Heart right ventricle (tissue), 16 donors: ENCODE measurements around the gene MYH9. TPM values are rescaled to one million over a fixed set of nuclear protein-coding genes. Genes with fewer than 3 reads are reported as not detected.
"Not testable (repeated sequence)": the region's sequence is repeated elsewhere in the genome, so short reads cannot be mapped to it uniquely, and the experiment has no call there.

Experiments
- ATAC-seq, 8 donors: fragments of 200-7000 bp; cut with Tn5 transposase; one replicate each; pipeline ENCODE4 v1.9.1; 2020; ENCODE audit warnings: mild to moderate bottlenecking in 8 of 8, moderate library complexity in 8 of 8, moderate number of reproducible peaks in 1 of 8
- DNase-seq, 2 donors: peaks; one replicate each; pipeline ENCODE4 v3.0.0-alpha.2; 2020
- H3K27ac ChIP-seq, 10 donors: fragments of 200-600 bp; sonication (generic) in 2 of 10; one replicate each; pipeline versions ENCODE4 v1.5.0 to v1.8.0; 2020 to 2022; ENCODE audit warnings: mild to moderate bottlenecking in 3 of 10
- H3K27me3 ChIP-seq, 7 donors: fragments of 200-600 bp; one replicate each; pipeline ENCODE4 v1.8.0; 2021 to 2022; ENCODE audit warnings: mild to moderate bottlenecking in 2 of 7
- H3K36me3 ChIP-seq, 9 donors: fragments of 200-600 bp; sonication (generic) in 1 of 9; one replicate each; pipeline versions ENCODE4 v1.5.0 to v1.8.0; 2020 to 2022; ENCODE audit warnings: mild to moderate bottlenecking in 2 of 9
- H3K4me1 ChIP-seq, 9 donors: fragments of 200-600 bp; sonication (generic) in 1 of 9; one replicate each; pipeline versions ENCODE4 v1.5.0 to v1.8.0; 2020 to 2022; ENCODE audit warnings: mild to moderate bottlenecking in 4 of 9
- H3K4me3 ChIP-seq, 10 donors: fragments of 200-600 bp; sonication (generic) in 2 of 10; one replicate each; pipeline versions ENCODE4 v1.5.0 to v1.8.0; 2020 to 2022; ENCODE audit warnings: mild to moderate bottlenecking in 7 of 10, moderate library complexity in 2 of 10
- H3K9me3 ChIP-seq, 11 donors: fragments of 200-600 bp in 10 of 11; sonication (generic) in 2 of 11; one replicate each; pipeline versions ENCODE4 v1.5.0 to v1.8.0; 2013 to 2022; ENCODE audit warnings: mild to moderate bottlenecking in 2 of 11, control low read depth in 1 of 11, moderate library complexity in 1 of 11
- CTCF ChIP-seq, 9 donors: fragments of 200-600 bp; sonication (generic) in 2 of 9; IDR thresholded peaks; one replicate each; pipeline versions ENCODE4 v1.5.0 to v1.8.0; 2021 to 2022; ENCODE audit warnings: antibody characterized with exemption in 9 of 9, mild to moderate bottlenecking in 5 of 9, moderate library complexity in 1 of 9
- WGBS, 2 donors: extraction: QIAGEN DNeasy Blood & Tissue Kit; methylation state at CpG; one replicate each; pipeline ENCODE4 v1.1.7; 2013; ENCODE audit warnings: inconsistent platforms in 1 of 2; 5-methylcytosine and 5-hydroxymethylcytosine counted together
- intact Hi-C, 10 donors: fragments of 100-400 bp; cut with DNase I; formaldehyde crosslinking; loops; one replicate each; pipeline versions ENCODE4 v1.11.1 to v1.14.2; 2022
- polyA plus RNA-seq, 2 donors: library from polyadenylated mRNA; stranded (reverse); fragments of 200-250 nt; gene quantifications; one replicate each; pipeline ENCODE4 v1.2.3, GENCODE V29; 2013
- total RNA-seq, 10 donors: library from RNA; stranded (reverse); fragmentation: NEBNext Ultra II Directional in 3 of 10; extraction: Animal tissue kit (Norgen Biotek cat#: 25700) in 3 of 10; gene quantifications; one replicate each; pipeline versions ENCODE4 v1.2.1 to v1.2.4, GENCODE V29; 2021 to 2023
- donor health status: Arrhythmogenic right ventricular cardiomyopathy.
- donor health status: ischemic (EF 13 %, LVEDD 7.1; RV severe dilation, severe dysfunction).
- donor health status: healthy with polysubstance abuse.
- donor health status: DM: no; HTN: yes; CAD: no.
- donor health status: DM: no; HTN: no; CAD: no.
- donor health status: ischemic (EF 25% LVEDD 6.9; RV normal size, moderate dysfunction).
- donor health status: ischemic (EF 25% LVEDD 5.7; RV mildly dilated, moderate dysfunction).
- donor health status: healthy.
- donor health status: DM: yes; HTN: yes; CAD: no.
- donor health status: Ischemic cardiomyopathy.
- donor health status: ischemic (EF 35%, LVEDD 5.7; RV mildly dilated, moderate dysfunction).
- donor health status: nonischemic (EF 11% LVEDD 7.7; RV severe dilation, severe dysfunction).
- donor health status: DM: yes; HTN: yes; CAD: no.
- donor health status: PGD.
- donor health status: ischemic (EF 29% LVEDD 5.4; RV normal size, mild dysfunction).
- donor health status: nonischemic (EF 23%, LVEDD 6.1; RV moderate dilation, normal function).

The MYH9 gene
- total and polyA plus RNA-seq, 12 donors, result 132 to 345 (median 189) TPM

- Histone ChIP-seq H3K4me1 (peaks cover 0 to 2% (median 0%) of the 10 kb centered on the region in 9 donors), H3K27ac (no peak overlapping the region), H3K4me3 (no peak overlapping the region), H3K36me3 (peaks cover 0 to 45% (median 0%) of the 10 kb centered on the region in 9 donors), H3K9me3 (no peaks in the 10 kb centered on the region), H3K27me3 (no peaks in the 10 kb centered on the region)
- WGBS, 2 donors, result 96 to 98% methylated on average over 11 of the region's 11 CpGs
- no peak for TF ChIP-seq CTCF (IDR thresholded peaks at IDR 0.05)
- intact Hi-C loops, result no loop called here
- DNase-seq (no peak), ATAC-seq (no peak)
Measured at GRCh38 chr22:36267896-36268485, 119.8 kb downstream of the MYH9 start.

- DNase-seq, result no peak
- intact Hi-C loops, result no loop called here
- TF ChIP-seq CTCF (IDR thresholded peaks at IDR 0.05), result no peak
- Histone ChIP-seq H3K36me3 (peaks cover 0 to 54% (median 3%) of the 10 kb centered on the region in 9 donors), H3K9me3 (no peaks in the 10 kb centered on the region), H3K4me1 (peaks cover 0 to 2% (median 0%) of the 10 kb centered on the region in 9 donors), H3K27me3 (no peaks in the 10 kb centered on the region), H3K27ac (no peak overlapping the region), H3K4me3 (no peak overlapping the region)
- ATAC-seq, result no peak
- 93 to 94% methylated on average over 4 of the region's 4 CpGs for WGBS, 2 donors
Measured at GRCh38 chr22:36267058-36267457, 120.7 kb downstream of the MYH9 start.

GRCh38 chr22:36263886-36264664 is 123.7 kb downstream of the MYH9 start:
- peak overlapping the region in 1 of 10 donors; percentile 27 for H3K27ac ChIP-seq
- peaks cover 0 to 77% (median 3%) of the 10 kb centered on the region in 9 donors for H3K36me3 ChIP-seq
- H3K4me1 ChIP-seq, result peaks cover 0 to 22% (median 10%) of the 10 kb centered on the region in 9 donors
- WGBS, 2 donors, result 79 to 86% methylated on average over 7 of the region's 7 CpGs
- intact Hi-C loops, H3K9me3 ChIP-seq, DNase-seq, H3K4me3 ChIP-seq, H3K27me3 ChIP-seq: not testable (repeated sequence)
- peak in 2 of 8 donors; percentile 13 to 25 for ATAC-seq

- intact Hi-C loops, H3K9me3 ChIP-seq, H3K27ac ChIP-seq, ATAC-seq, H3K27me3 ChIP-seq, DNase-seq, H3K4me3 ChIP-seq: not testable (repeated sequence)
- Histone ChIP-seq H3K4me1 (peaks cover 8 to 31% (median 19%) of the 10 kb centered on the region in 9 donors), H3K36me3 (peaks cover 0 to 85% (median 3%) of the 10 kb centered on the region in 9 donors)
- 62 to 77% methylated on average over 5 of the region's 5 CpGs for WGBS, 2 donors
Measured at GRCh38 chr22:36263216-36263673, 124.5 kb downstream of the MYH9 start.

GRCh38 chr22:36262307-36262706 is 125.5 kb downstream of the MYH9 start:
- H3K9me3 ChIP-seq, DNase-seq, H3K27me3 ChIP-seq, H3K27ac ChIP-seq, intact Hi-C loops, H3K4me3 ChIP-seq: not testable (repeated sequence)
- Histone ChIP-seq H3K4me1 (peaks cover 10 to 38% (median 26%) of the 10 kb centered on the region in 9 donors), H3K36me3 (peaks cover 0 to 95% (median 3%) of the 10 kb centered on the region in 9 donors)
- peak in 1 of 8 donors; percentile 21 for ATAC-seq
- WGBS, 2 donors, result 95 to 96% methylated on average over 3 of the region's 3 CpGs

- H3K4me3 ChIP-seq, H3K27ac ChIP-seq, intact Hi-C loops, H3K27me3 ChIP-seq, H3K9me3 ChIP-seq, DNase-seq, ATAC-seq: not testable (repeated sequence)
- Histone ChIP-seq H3K4me1 (peaks cover 10 to 43% (median 28%) of the 10 kb centered on the region in 9 donors), H3K36me3 (peaks cover 0 to 95% (median 5%) of the 10 kb centered on the region in 9 donors)
- WGBS, 2 donors, result 75 to 80% methylated on average over 6 of the region's 6 CpGs
Measured at GRCh38 chr22:36261675-36262074, 126.1 kb downstream of the MYH9 start.
